NCI-H524 treated with DMSO at 0.1 percent for 48 hours (cell line): ENCODE data around the gene CC2D1B.

Experiments used
- DNase-seq: peaks from one replicate; lab custom pipeline; 2025; lab: John Stamatoyannopoulos, UW

Gene CC2D1B

GRCh38 chr1:52305417-52306226 lies 60.4 kb downstream of the CC2D1B start:
- no peak for DNase-seq
